ENCODE data around the gene MAN2C1.
"Not testable (repeated sequence)": the region's sequence is repeated elsewhere in the genome, so short reads cannot be mapped to it uniquely, and the experiment has no call there.

MAN2C1 gene

DNA sequence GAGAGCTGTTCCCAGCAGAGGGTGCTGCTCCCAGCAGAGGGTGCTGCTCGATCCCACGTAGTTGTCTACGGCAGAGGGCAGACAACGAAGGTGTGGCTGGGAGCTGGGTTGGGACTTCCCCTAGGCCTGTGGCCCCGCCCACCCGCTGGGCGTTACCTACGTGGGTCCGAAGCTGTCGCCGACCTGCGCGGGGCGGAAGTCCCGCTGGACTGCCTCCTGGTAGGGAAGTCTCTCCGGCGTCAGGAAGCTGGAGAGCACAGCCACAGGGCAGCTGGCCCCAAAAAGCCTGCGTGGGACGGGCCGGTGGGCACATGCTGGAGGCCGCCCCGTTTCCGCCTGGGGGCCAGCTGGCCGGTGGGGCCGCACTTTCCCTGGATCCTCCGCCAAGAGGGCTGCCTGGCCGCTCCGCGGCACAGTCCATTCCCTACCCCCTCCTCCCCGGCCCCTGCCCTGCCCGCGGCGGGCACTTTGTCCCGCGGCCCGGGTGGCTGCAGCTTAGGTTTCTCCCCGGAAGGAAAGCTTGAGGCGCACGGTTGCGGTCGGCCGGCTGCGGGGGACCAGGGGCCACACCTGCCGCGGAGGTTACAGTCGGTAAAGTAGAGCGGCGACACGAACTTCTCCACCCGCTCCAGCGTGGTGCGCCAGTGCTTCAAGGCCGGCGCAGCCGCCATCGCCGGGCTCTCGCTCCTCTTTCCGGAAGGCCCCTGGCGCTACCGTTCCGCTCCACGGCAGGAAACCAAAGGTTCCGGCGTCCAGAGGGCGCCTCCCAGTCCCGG lies at the start of gene MAN2C1:
Gene MAN2C1 (minus strand): TSS at position 695 of the 776 bp plus-strand sequence. CDS start 24 bp downstream, at position 671.
- peak; percentile 92 for DNase-seq

DNA sequence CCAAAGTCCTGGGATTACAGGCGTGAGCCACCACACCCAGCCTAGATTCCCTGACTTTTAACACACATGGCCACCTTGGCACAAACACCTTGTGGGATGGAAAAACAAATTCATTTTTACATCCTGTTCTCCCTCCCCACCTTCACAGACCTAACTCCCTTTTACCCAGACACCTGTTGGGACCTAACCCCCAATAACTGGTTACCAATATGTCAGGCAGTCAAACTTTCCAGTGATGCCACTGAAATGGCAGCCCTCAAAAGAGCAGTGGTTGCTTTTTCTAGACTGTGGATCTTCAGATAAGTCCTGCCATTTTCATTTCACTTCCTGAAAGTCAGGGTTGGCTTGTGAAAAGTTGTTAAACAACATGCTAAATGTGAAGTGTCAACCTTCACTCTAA lies 48.2 kb upstream of the MAN2C1 start:
- no peak for DNase-seq

DNA sequence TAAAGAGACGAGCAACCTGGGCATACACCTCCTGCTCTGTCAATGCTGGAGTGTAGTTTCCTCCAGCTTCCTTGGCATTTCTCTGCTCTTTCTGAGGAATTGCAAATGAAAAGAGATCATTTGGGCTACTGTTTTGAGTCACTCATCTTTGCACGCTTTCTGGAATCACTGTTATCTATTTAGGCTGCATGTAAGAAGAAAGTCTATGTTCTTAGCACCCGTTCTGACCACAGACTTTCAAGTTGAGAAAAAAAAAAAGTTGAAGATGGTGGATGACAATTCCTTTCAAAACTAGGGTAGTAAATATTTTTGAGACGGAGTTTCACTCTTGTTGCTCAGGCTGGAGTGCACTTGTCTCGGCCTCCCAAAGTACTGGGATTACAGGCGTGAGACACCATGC lies 41.8 kb upstream of the MAN2C1 start:
- DNase-seq = no peak

DNA sequence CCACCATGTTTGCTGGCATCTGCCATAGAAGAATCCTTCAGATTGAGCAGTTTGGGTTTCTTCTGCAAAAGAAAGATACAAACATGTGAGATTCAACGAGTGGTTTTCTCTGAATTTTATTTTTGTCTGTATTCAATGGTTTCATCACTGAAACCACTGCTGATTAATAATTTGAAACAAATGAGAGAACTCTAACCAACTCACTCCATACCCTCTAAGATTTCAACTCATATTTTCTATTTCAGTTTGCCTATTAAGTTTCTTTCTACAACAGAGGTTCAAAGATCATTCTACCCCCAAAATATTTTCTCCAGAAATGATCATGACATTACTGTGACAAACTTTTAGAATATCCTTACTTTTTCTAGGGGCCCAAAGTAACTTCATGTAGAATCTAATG lies 38.7 kb upstream of the MAN2C1 start:
- DNase-seq = no peak

DNA sequence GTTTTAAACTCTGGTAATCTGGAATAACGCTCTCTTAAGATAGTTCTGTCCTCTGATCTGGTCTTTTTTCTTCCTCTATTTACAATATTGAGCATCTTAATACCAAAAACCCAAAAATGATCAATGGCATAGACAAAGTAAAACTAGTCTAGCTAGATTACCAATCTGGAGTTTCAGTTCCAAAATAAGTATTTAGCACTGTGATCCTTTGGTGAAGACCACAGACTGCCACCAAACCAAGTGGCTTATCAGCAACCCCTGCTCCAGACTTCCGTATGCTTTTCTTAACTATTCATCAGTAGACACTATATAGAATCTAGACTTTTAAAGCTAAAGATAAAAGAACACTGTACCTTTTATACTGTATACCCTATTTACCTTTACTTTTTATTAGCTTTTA lies 35.5 kb upstream of the MAN2C1 start:
- no peak for DNase-seq

DNA sequence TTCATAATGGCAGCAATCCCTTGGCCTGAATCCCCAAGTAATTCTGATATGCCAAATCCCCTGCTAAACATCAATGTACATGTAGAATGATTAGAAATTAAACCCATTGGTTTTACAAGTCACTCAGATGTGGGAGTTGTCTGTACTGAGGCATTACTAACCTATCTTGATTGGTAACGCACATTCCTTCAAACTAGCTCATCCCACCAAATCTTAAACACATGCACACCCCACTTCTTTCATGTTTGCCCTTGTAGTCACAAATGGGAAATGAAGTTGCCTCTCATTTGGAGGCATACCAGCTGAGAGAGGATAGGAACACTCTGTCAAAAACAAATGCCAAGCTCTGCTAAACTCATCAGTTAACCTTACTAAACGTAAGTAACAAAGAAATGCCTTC lies 29.1 kb upstream of the MAN2C1 start:
- DNase-seq = no peak

DNA sequence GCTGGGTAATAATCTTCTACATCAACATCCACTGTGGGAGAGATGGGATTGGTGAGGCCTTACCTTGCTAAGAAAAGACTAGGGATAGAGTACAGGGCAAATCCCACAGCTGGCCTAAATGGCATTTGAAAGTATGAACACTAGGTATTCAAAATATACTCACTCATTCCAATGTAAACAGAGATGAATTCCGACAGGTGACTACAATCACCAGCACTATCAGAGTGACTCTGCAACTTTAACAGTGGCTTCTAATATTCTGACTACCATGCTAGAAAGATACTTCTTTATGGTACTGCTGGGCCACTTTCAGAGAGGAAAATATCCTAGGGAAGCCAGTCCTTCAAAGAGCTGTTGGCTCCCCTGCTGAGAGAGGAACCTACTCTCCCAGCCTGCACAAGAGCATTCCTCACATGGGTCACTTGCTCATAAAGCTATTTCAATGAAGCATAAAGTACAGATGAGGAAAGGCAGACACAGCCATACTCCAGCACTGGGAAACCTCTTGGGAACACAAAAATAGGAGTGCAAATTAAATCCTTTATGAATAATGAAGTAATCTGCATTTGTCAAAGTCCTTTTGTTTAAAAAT lies 21.5 kb upstream of the MAN2C1 start:
- no peak for DNase-seq

DNA sequence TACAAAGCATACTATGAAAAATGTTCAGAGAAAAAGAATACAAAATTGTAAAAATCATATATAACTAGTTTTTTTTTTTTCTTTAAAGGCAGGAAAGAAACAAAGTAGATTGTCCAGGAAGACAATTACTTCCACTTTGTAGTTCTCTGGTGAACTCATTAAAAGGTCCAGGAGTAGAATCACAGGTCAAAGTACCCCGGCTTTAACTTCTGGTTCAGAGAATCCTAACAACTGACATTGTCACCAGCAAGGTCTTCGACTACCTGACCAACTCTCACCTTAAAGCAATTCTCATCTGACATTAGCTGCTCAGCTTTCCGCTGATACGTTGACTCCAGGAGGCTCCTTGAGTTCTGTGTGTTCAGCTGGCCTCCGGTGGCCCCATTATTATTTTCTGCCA lies 15.6 kb upstream of the MAN2C1 start:
- not testable (repeated sequence) for DNase-seq

DNA sequence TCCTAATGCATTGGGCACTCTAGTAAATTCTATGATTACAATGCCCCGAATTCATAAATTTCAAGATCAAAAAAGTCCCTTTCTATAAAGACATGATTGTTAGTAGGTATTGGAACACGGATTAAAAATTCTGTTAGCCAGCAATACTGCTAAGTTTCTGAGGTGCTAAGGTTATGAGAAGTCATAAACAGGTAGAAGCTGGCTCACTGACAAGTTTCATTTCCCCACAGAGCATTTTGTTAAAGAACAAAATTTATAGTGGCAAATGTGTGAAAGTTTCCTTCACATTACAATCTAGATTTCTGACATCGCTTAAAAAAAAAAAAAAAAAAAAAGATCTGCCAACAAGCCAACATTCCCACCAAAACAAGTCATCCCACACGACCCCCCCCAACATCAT lies 12.4 kb upstream of the MAN2C1 start:
- no peak for DNase-seq

DNA sequence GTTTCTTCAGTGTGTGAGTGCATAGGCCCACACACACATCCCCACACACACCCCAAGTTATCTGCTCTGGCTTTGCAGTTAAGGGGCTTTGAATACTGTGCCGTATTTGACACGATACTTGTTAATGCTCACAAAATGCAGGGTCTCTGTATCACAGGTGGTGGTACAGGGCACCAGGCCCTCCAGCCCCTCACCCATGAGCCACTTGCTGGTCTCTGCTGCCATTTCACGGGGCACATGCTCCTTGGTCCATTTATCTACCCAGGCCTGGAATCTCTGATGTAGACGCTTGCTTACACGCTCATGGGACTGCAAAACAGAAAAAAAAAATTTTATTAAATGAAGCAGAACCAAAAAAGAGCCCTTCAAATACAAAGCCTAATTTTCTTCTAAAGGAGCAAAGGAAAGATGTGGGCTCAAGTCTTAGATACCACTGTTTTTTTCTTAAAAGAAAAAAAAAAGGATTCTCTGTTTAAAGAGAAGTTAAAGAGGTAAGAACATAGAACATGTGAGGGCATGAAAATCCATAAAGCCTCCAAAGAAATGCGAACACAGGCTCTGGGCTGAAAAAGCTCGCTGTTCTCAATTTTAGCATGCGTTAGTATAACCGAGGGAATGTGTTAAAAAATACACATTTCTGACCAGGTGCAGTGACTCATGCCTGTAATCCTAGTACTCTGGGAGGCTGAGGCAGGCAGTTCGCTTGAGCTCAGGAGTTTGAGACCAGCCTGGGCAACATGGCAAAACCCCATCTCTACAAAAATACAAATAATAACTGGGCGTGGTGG lies 3.7 kb upstream of the MAN2C1 start:
- no peak for DNase-seq

DNA sequence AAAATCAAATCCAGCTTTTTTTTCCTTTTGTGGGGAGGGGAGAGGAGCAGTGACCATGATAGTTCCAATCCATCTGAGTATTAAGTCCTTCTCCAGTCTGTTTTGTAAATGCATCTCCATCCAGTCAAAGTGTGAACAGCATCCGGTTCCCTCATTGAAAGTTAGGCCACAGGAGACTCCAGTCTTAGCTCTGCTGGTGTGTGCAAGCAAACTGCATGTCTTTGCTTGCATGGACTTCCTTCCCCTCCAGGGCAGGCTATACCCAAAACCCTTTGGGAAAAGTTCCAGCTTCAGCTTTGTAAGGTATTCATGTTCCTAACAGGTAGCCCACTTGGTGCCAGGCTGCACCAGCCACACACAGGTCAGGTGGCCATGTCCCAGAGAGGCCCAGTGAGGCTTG lies 3.1 kb upstream of the MAN2C1 start:
- no peak for DNase-seq

DNA sequence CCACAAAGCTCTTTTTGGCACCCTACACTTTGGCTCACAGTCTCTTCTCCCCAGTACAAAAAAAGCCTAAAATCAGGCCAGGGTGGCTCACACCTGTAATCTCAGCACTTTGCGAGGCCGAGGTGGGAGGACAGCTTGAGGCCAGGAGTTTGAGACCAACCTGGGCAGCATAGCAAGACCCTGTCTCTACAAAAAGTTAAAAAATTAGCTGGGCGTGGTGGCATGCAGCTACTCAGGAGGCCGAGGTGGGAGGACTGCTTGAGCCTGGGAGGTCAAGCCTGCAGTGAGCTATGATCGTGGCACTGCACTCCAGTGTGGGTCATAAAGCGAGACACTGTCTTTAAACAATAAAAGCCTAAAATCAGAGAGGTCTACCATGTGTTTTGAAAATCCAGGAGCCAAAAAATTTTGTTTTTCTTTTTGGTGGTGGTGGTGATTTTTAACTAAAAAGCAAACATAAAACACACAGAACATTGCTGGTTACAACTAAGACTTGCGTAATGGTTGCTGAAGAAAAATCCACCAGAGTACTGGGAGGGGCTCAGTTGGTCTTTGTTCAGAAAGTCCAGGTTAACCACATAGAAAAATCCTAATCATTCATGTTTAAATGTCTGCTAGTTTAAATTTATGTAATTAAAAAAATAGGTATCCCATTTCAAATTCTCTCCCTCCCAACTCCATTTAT lies 1.6 kb upstream of the MAN2C1 start:
- DNase-seq = no peak

DNA sequence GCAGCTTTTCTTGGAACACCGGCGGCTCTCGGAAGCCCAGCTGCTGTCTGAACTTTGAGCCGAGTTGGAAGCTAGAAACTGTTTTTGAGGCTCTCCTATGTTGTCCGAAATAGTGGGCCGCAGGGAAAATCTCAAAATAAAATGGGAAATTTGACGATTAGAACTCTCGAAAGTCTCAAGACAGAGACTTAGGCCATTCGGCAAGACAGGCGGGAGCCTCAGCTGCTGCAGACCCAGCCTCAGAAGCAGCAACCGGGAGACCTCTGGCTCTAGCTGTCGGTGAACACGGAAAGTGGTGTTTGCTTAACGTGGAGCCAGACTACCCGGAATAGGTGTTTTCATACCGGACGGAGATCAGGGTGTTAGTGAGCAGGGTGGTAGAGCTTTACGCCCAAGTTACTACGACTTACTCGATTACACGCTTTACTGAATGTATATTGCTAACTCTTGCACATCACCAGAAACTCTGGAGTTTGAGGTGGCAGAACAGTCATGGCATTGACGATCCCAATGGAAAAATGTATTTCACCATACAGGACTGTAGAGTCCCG lies 357 bp upstream of the MAN2C1 start:
- DNase-seq = no peak

DNA sequence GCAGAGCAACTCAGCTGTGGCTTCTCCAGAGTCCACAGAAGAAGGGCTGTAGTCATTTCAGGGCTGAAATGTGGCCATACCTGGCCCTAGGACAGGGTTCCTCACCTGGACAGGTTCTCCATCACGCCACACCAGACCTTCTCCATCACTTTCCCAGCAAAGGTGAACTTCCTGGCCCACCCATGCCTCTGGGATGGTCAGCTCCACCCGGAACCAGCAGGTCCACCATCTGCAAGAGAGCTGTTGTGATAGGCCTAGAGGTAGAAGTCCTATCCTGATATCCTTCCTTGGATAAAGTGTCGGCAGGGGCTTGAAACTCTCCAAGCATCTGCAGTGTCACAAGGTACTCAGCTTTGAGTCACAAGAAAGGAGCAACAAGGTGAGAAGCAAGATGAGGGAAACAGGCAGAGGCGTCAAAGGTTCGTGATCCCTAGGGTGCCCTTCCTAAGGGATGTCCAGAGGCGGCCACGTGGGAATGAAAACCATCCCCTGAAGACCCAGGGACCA lies 948 bp downstream of the MAN2C1 start:
- DNase-seq = no peak

DNA sequence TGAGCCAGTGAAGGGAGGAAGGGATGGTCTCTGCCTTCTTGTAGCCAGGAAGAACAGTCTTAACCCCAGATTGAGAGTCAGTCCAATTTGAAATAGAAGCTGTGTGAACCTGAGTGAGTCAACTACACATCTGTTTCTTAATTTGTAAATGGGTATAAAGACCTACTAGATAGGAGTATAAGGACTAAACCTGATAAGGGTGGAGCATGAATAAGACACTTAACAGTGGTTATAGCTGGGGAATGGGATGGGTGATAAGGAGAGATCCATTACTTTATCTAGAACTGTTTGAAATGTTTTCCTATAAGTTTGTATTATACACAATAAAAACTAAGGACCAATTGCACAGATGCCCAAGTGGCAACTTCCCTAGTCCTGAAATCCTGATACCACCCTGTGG lies 1.4 kb downstream of the MAN2C1 start:
- no peak for DNase-seq

DNA sequence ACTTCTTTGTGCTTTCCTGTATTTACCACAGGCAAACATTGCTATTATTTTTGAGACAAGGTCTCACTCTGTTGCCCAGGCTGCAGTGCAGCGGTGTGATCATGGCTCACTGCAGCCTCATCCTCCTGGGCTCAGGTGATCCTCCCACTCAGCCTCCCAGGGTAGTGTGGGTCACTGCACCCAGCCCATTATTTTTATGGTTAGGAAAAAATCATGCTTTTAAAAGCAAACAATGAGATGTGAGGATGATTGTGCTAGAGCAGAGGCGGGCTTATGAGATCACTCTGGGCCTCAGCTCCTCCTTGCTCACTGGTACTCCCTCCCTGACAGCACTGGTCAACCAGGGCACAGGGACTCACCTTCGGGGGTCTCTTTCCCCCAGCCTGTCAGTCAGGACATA lies 2.2 kb downstream of the MAN2C1 start:
- no peak for DNase-seq

DNA sequence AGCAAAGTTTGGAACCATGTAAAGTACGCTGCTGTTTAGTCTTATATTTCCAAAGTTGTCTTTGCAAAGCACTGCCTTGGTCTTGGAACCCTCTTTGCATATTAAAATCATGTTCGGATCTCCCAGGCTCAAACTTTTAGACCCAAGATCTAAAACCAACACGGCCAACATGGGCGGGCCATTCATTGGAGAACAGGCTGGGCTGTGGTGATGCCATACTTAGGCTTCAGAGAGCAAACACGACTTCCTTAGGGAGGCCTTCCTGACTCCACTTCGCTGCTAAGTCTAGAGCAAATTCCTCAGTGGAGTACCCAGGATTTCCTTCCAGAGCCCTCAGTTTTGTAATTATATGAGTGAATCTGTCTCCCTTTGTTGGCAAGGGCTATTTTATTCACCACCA lies 3.5 kb downstream of the MAN2C1 start:
- no peak for DNase-seq

DNA sequence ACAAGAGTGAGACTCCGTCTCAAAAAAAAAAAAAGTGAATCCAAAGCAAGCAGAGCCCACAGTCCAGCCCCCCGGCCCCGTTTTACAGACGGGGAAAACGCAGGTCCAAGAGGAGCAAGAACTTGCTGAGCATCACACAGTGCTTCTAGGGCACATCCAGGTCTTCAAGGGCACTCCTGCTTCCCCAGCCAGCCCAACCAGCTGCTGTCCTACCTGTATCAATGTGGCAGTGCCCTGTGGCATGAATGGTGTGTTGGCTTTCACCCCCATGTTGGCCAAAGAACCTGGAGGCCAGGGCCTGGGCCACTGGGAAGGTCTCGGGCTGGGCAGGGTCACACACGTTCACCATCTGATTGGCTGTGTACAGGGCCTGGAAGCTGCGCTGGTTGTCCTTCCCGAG lies 4.6 kb downstream of the MAN2C1 start:
- DNase-seq = no peak

DNA sequence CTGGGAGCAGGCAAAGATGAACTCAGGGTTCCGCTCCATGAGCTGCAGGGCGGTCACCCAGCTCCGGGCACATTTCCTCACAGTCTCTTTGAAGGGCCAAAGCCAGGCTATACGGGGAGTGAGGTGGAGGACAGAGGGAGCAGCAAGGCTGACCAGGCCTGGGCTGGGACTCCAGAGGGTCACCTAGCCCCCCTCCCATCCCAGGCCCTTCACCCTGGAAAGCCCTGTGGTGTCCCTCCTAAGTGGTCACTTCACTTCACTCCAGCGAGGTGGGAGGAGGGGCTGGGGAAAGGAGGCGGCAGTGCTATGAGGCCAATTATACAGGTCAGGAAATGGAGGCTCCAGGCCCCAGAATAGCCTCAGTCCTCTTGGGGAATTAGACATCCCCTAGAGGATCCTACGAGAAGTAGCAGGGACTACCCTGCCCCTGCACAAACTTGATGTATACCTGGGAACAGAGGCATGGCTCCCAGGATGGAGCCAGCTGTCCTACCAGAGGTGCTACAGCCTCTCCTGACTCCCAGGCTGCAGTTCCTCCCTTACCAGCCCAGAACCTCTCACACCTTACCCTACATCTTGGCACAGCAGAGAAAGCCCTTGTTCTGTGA lies 5.7 kb downstream of the MAN2C1 start:
- DNase-seq = no peak

DNA sequence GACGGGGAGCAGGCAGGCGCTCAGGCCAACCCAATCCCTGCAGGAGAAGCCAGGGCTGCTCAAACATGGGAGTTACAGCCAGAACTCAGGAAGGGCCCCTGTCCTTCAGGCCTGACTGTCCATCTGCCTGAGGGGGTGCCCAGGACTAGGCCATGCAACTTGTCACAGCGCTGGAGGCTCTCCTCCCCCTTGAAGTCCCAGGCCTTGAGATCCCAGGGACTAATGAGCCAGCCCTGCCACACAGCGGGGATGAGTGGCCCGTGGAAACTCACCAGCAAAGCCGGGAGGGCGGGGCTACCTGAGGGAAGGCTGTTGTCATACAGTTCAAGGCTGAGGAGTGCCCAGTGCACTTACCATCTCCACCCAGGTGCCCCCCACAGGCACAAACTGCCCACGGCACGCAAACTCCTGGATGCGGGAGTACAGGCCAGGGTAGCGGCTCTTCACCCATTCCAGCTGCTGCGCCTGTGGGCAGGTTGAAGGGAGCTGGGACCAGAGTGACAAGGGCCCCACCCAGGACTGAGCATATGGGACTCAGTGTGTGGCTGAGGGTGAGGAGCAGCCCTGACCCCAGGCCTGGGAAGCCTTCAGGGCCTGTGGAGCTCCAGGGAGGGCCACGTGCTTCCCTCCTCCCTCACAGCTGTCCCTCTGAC lies 6.3 kb downstream of the MAN2C1 start:
- DNase-seq = no peak

DNA sequence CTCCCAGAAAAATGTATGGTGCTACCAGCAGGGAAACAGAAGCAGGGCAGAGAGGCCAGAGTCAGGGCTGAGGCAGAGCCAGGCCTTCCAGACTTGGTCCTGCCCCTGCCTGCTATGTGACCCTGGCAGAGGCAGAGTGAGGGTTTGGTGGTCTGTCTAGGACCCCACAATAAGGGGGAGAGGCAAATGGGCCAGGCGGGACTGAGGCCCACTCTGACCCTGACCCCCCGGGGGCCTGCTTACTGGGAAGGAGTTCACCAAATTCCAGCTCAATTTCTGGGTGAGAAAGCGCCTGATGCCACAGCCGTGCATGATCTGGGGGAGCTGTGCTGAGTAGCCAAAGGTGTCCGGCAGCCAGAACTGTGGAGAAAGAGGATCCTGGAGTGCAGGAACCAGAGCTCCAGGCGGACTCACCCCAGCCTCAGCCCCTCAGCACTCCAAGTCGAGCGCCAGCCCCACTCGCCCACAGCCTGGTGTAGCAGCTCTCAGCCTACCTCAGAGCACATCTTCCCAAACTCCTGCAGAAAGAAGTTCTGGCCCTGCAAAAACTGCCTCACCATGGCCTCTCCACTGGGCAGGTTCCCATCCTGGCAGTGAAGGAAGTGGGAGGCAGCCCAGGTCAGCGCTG lies 6.9 kb downstream of the MAN2C1 start:
- no peak for DNase-seq

Measured in stimulated activated naive CD4-positive, alpha-beta T cell treated with Interleukin-2 at 50 U/mL for 16 hours (primary cell).